H1 (cell line): ENCODE measurements around the gene GPR157. TPM values are rescaled to one million over a fixed set of nuclear protein-coding genes. Genes with fewer than 3 reads are reported as not detected.

ENCODE experiments used
- CTCF ChIA-PET: fragments of 300-600 bp; sonication (Branson Sonifier 250); formaldehyde crosslinking; loops from one replicate; lab custom pipeline; 2021; ENCODE audit not compliant: partially characterized antibody; lab: Charles Lee
- POLR2A ChIA-PET: fragments of 300-600 bp; sonication (Branson Sonifier 250); formaldehyde crosslinking; loops from one replicate; lab custom pipeline; 2021; ENCODE audit warnings: inconsistent platforms; ENCODE audit not compliant: partially characterized antibody; lab: Charles Lee
- DNase-seq, 2 experiments: peaks; one replicate each; pipeline versions ENCODE4 v3.0.0 to v3.0.0-alpha.2; 2010 to 2022; ENCODE audit warnings: low spot score in 2 of 2, low read depth in 1 of 2, mixed read lengths in 1 of 2
- FAIRE-seq: peaks from 2 replicates; lab custom pipeline; 2011; peaks lifted over from hg19 to GRCh38; lab: Jason Lieb, UNC
- H2AFZ ChIP-seq: 2 replicates; pipeline ENCODE4 v1.8.1; 2012; ENCODE audit warnings: low read length, inconsistent platforms
- H2AK5ac ChIP-seq: 2 replicates; pipeline ENCODE4 v1.6.1; 2013; ENCODE audit warnings: low read depth, low read length
- H2BK120ac ChIP-seq: replicated peaks from 2 replicates; pipeline ENCODE3; 2013; ENCODE audit warnings: low read depth, low read length, inconsistent platforms
- H2BK12ac ChIP-seq: 2 replicates; pipeline ENCODE4 v1.6.1; 2013; ENCODE audit warnings: low read depth, low read length
- H2BK15ac ChIP-seq: 2 replicates; pipeline ENCODE4 v1.6.1; 2013; ENCODE audit warnings: low read length
- H2BK20ac ChIP-seq: 2 replicates; pipeline ENCODE4 v1.6.1; 2013; ENCODE audit warnings: low read length
- H2BK5ac ChIP-seq: 2 replicates; pipeline ENCODE4 v1.6.1; 2013; ENCODE audit warnings: low read depth, low read length
- H3K14ac ChIP-seq: 2 replicates; pipeline ENCODE4 v1.6.1; 2013; ENCODE audit warnings: inconsistent platforms; ENCODE audit not compliant: insufficient read length
- H3K18ac ChIP-seq: 2 replicates; pipeline ENCODE4 v1.6.1; 2013; ENCODE audit warnings: low read length; ENCODE audit errors: extremely low read depth
- H3K23ac ChIP-seq: 2 replicates; pipeline ENCODE4 v1.6.1; 2013; ENCODE audit warnings: inconsistent platforms; ENCODE audit not compliant: insufficient read length
- H3K23me2 ChIP-seq: 2 replicates; pipeline ENCODE4 v1.6.1; 2013; ENCODE audit warnings: low read depth, low read length
- H3K27ac ChIP-seq: 2 replicates; pipeline ENCODE4 v1.6.1; 2011; ENCODE audit warnings: low read depth, low read length, inconsistent platforms
- H3K27me3 ChIP-seq, 4 experiments: replicated peaks in 1 of 4; 1 replicate in 1 of 4; 2 replicates in 3 of 4; pipeline versions ENCODE4 v1.6.1 to v1.8.1; 2011 to 2013; ENCODE audit warnings: low read length in 3 of 4, mild to moderate bottlenecking in 3 of 4, inconsistent platforms in 2 of 4, mixed read lengths in 2 of 4, moderate library complexity in 1 of 4; ENCODE audit not compliant: control insufficient read depth in 3 of 4, insufficient read depth in 3 of 4; ENCODE audit errors: extremely low read depth in 1 of 4
- H3K36me3 ChIP-seq, 4 experiments: 2 replicates each; pipeline versions ENCODE4 v1.6.1 to v1.8.1; 2011 to 2013; ENCODE audit warnings: mild to moderate bottlenecking in 4 of 4, low read length in 3 of 4, moderate library complexity in 2 of 4, control low read depth in 1 of 4, inconsistent platforms in 1 of 4; ENCODE audit not compliant: insufficient read depth in 4 of 4, control insufficient read depth in 2 of 4
- H3K4ac ChIP-seq: replicated peaks from 2 replicates; pipeline ENCODE3; 2013; ENCODE audit warnings: low read length, low read depth, mixed read lengths, inconsistent platforms; ENCODE audit not compliant: insufficient read length
- H3K4me1 ChIP-seq, 4 experiments: replicated peaks in 1 of 4; 1 replicate in 1 of 4; 2 replicates in 3 of 4; pipeline versions ENCODE4 v1.6.1 to v1.8.1; 2011 to 2013; ENCODE audit warnings: low read length in 3 of 4, inconsistent platforms in 2 of 4, mixed read lengths in 1 of 4; ENCODE audit not compliant: insufficient read depth in 4 of 4, control insufficient read depth in 3 of 4
- H3K4me2 ChIP-seq, 2 experiments: 2 replicates each; pipeline versions ENCODE4 v1.6.1 to v1.8.1; 2011 to 2013; ENCODE audit warnings: low read depth in 2 of 2, low read length in 2 of 2, control low read depth in 1 of 2, inconsistent platforms in 1 of 2, mild to moderate bottlenecking in 1 of 2; ENCODE audit not compliant: insufficient read depth in 1 of 2
- H3K4me3 ChIP-seq, 4 experiments: fragments of 200-600, 300-600 bp in 1 of 4; sonication (generic), shearing (Covaris generic), sonication (Bioruptor Twin) in 1 of 4; 2 replicates each; pipeline versions ENCODE4 v1.5.1 to v1.8.1; 2011 to 2016; ENCODE audit warnings: low read length in 4 of 4, low read depth in 3 of 4, control low read depth in 2 of 4, inconsistent platforms in 2 of 4, mild to moderate bottlenecking in 2 of 4, mixed read lengths in 1 of 4, moderate library complexity in 1 of 4; ENCODE audit not compliant: insufficient read depth in 2 of 4; ENCODE audit errors: extremely low read depth in 1 of 4
- H3K56ac ChIP-seq: replicated peaks from 2 replicates; pipeline ENCODE3; 2013; ENCODE audit warnings: low read depth, mild to moderate bottlenecking, mixed read lengths, low read length, inconsistent platforms; ENCODE audit not compliant: insufficient read length
- H3K79me1 ChIP-seq: 2 replicates; pipeline ENCODE4 v1.6.1; 2013; ENCODE audit warnings: low read depth, low read length, control low read depth
- H3K79me2 ChIP-seq, 2 experiments: 2 replicates each; pipeline versions ENCODE4 v1.6.1 to v1.8.1; 2012 to 2013; ENCODE audit warnings: low read length in 2 of 2, mild to moderate bottlenecking in 2 of 2, inconsistent platforms in 1 of 2; ENCODE audit not compliant: insufficient read depth in 2 of 2, control insufficient read depth in 1 of 2
- H3K9ac ChIP-seq, 4 experiments: replicated peaks in 1 of 4; 1 replicate in 1 of 4; 2 replicates in 3 of 4; pipeline versions ENCODE4 v1.6.1 to v1.8.1; 2011 to 2013; ENCODE audit warnings: low read depth in 3 of 4, low read length in 3 of 4, control low read depth in 2 of 4, mild to moderate bottlenecking in 2 of 4, moderate library complexity in 2 of 4, inconsistent platforms in 1 of 4; ENCODE audit errors: extremely low read depth in 1 of 4
- H3K9me3 ChIP-seq, 2 experiments: 2 replicates each; pipeline versions ENCODE4 v1.6.1 to v1.8.1; 2012 to 2013; ENCODE audit warnings: mild to moderate bottlenecking in 2 of 2, moderate library complexity in 2 of 2, control low read depth in 1 of 2, inconsistent platforms in 1 of 2, low read depth in 1 of 2, low read length in 1 of 2, mixed read lengths in 1 of 2; ENCODE audit not compliant: insufficient read depth in 2 of 2
- H4K20me1 ChIP-seq, 2 experiments: replicated peaks in 1 of 2; 2 replicates each; pipeline versions ENCODE3 to v1.8.1; 2011 to 2013; ENCODE audit warnings: inconsistent platforms in 2 of 2, low read length in 2 of 2, mild to moderate bottlenecking in 1 of 2; ENCODE audit not compliant: insufficient read depth in 2 of 2, control insufficient read depth in 1 of 2
- H4K5ac ChIP-seq: 2 replicates; pipeline ENCODE4 v1.6.1; 2013; ENCODE audit warnings: low read length, low read depth, mixed read lengths, inconsistent platforms; ENCODE audit not compliant: insufficient read length
- H4K8ac ChIP-seq: 2 replicates; pipeline ENCODE4 v1.8.0; 2013; ENCODE audit warnings: mild to moderate bottlenecking, moderate library complexity, low read length, inconsistent platforms; ENCODE audit not compliant: insufficient read depth; ENCODE audit errors: extremely low read depth
- H4K91ac ChIP-seq: replicated peaks from 2 replicates; pipeline ENCODE3; 2013; ENCODE audit warnings: low read length, mixed read lengths, inconsistent platforms; ENCODE audit not compliant: insufficient read length
- ATF2 ChIP-seq: IDR thresholded peaks from 2 replicates; pipeline ENCODE4 v1.6.1; 2012; ENCODE audit warnings: low read length, inconsistent platforms
- CEBPB ChIP-seq: IDR thresholded peaks from 2 replicates; pipeline ENCODE4 v1.6.1; 2012; ENCODE audit warnings: low read depth, low read length
- CHD2 ChIP-seq: IDR thresholded peaks from 2 replicates; pipeline ENCODE4 v1.6.1; 2012; ENCODE audit warnings: low read length, improper control_type of control experiment
- GABPA ChIP-seq: IDR thresholded peaks from 2 replicates; pipeline ENCODE4 v1.6.1; 2011; ENCODE audit warnings: mild to moderate bottlenecking, low read length, moderate library complexity, borderline replicate concordance; ENCODE audit not compliant: insufficient read depth
- HDAC6 ChIP-seq: IDR thresholded peaks from one replicate; pipeline ENCODE4 v1.7.1; 2012; ENCODE audit warnings: low read depth, mild to moderate bottlenecking, inconsistent platforms, low read length, moderate library complexity
- KDM4A ChIP-seq: IDR thresholded peaks from one replicate; pipeline ENCODE4 v1.7.1; 2012; ENCODE audit warnings: low read depth, mild to moderate bottlenecking, moderate library complexity, low read length, inconsistent platforms; ENCODE audit not compliant: severe bottlenecking
- MAFK ChIP-seq: IDR thresholded peaks from 2 replicates; pipeline ENCODE4 v1.6.1; 2012; ENCODE audit warnings: low read depth, mild to moderate bottlenecking, improper control_type of control experiment, low read length
- NRF1 ChIP-seq: IDR thresholded peaks from 2 replicates; pipeline ENCODE4 v1.6.1; 2011; ENCODE audit warnings: mild to moderate bottlenecking, low read depth, low read length, improper control_type of control experiment
- SAP30 ChIP-seq: fragments of 300-600 bp; sonication (generic); IDR thresholded peaks from 2 replicates; pipeline ENCODE4 v1.7.1; 2012; ENCODE audit warnings: low read length, moderate library complexity, mild to moderate bottlenecking, inconsistent platforms; ENCODE audit not compliant: insufficient read depth, insufficient replicate concordance
- SIRT6 ChIP-seq: IDR thresholded peaks from one replicate; pipeline ENCODE4 v1.7.1; 2012; ENCODE audit warnings: low read length, inconsistent platforms
- SRF ChIP-seq: IDR thresholded peaks from 2 replicates; pipeline ENCODE4 v1.6.1; 2011; ENCODE audit warnings: mild to moderate bottlenecking, low read depth, low read length, moderate library complexity
- YY1 ChIP-seq: IDR thresholded peaks from 2 replicates; pipeline ENCODE4 v1.6.1; 2011; ENCODE audit warnings: low read depth, mild to moderate bottlenecking, low read length
- WGBS, 2 experiments: shearing (Covaris generic) in 1 of 2; methylation state at CpG; one replicate each; pipeline versions ENCODE4 v1.1.6 to v1.1.7; 2013 to 2015; ENCODE audit warnings: low lambda C conversion rate in 2 of 2, mixed read lengths in 2 of 2, inconsistent platforms in 1 of 2, low coverage in 1 of 2, missing lambda C conversion rate in 1 of 2; ENCODE audit not compliant: insufficient replicate concordance in 2 of 2, insufficient coverage in 1 of 2, insufficient read length in 1 of 2; ENCODE audit errors: extremely low coverage in 1 of 2, missing lambda C conversion rate in 1 of 2; 5-methylcytosine and 5-hydroxymethylcytosine counted together
- polyA plus RNA-seq, 7 experiments: library from polyadenylated mRNA; depleted of rRNA in 3 of 7; stranded (reverse) in 5 of 7; unstranded in 2 of 7; fragments of >200 nt in 5 of 7; fragments of 200-250 nt in 2 of 7; gene quantifications; 1 replicate in 5 of 7; 2 replicates in 1 of 7; 4 replicates in 1 of 7; pipeline versions ENCODE4 v1.2.1 to v1.2.3, GENCODE V29; 2011 to 2013; ENCODE audit warnings: missing spikeins in 2 of 7, mixed read lengths in 2 of 7
- total RNA-seq: library from RNA; stranded (reverse); fragmentation: NEBNext Ultra II Directional; extraction: Animal tissue kit (Norgen Biotek cat#: 25700); gene quantifications from 2 replicates; pipeline ENCODE4 v1.2.1, GENCODE V29; 2021

Gene GPR157
- total and polyA plus RNA-seq, 2 of the 8 experiments (the other 6 are each of a cell fraction or from before 2014, with no cell fraction given): 1.0 to 11.0 TPM

- H3K23me2 ChIP-seq: no peaks in the 10 kb centered on the region
- H2BK120ac ChIP-seq: no peak overlapping the region
- H3K9me3 ChIP-seq: no peaks in the 10 kb centered on the region
- no peak for DNase-seq
- peaks cover 0 to 13% (median 6%) of the 10 kb centered on the region in 4 experiments; a peak in 6 of 7 replicates for H3K4me1 ChIP-seq
- no peak overlapping the region for H2BK12ac ChIP-seq
- no peaks in the 10 kb centered on the region for H3K27me3 ChIP-seq
- WGBS, 2 experiments: 91% methylated on average over 10 of the region's 10 CpGs; no CpG with 5 or more reads in 1 of the 2 experiments
- FAIRE-seq: no peak
- H3K56ac ChIP-seq: no peak overlapping the region
- no peak overlapping the region for H3K4me3 ChIP-seq
- H3K36me3 ChIP-seq: peaks cover 0 to 2% (median 0%) of the 10 kb centered on the region in 4 experiments; a peak in 1 of 8 replicates
- ChIA-PET CTCF (interaction anchor here (1.0 to 3.6 kb wide), 4 partner anchors 10 to 77 kb away, joined by 3 to 29 read pairs (median 6); no protein-coding TSS in a partner anchor), POLR2A (interaction anchor here (1.1 kb wide), 1 partner anchor 12 kb away, joined by 3 read pairs; no protein-coding TSS in a partner anchor)
- no peak overlapping the region for H3K4ac ChIP-seq
- H3K9ac ChIP-seq: no peak overlapping the region
- no peak overlapping the region for H4K8ac ChIP-seq
- H3K4me2 ChIP-seq: no peak overlapping the region
- no peak overlapping the region for H4K5ac ChIP-seq
- H4K20me1 ChIP-seq: peaks cover 9 to 23% of the 10 kb centered on the region in 2 experiments
- no peak overlapping the region for H3K14ac ChIP-seq
- no peak overlapping the region for H3K27ac ChIP-seq
- no peak overlapping the region for H2BK15ac ChIP-seq
- H2AFZ ChIP-seq: no peak overlapping the region
- H3K79me2 ChIP-seq: peaks cover 6 to 74% of the 10 kb centered on the region in 2 experiments; a peak in 3 of 4 replicates
- H2BK5ac ChIP-seq: no peak overlapping the region
- H3K23ac ChIP-seq: no peak overlapping the region
- H3K79me1 ChIP-seq: peaks cover 16% of the 10 kb centered on the region
- no peak overlapping the region for H2BK20ac ChIP-seq
- H3K18ac ChIP-seq: no peak overlapping the region
- H4K91ac ChIP-seq: no peak overlapping the region
- H2AK5ac ChIP-seq: no peak overlapping the region
- TF ChIP-seq CHD2 (no peak), SAP30 (no peak), YY1 (no peak), ATF2 (no peak), NRF1 (no peak), GABPA (no peak), SRF (no peak), SIRT6 (no peak), CEBPB (no peak), KDM4A (no peak), HDAC6 (no peak), MAFK (no peak)
Measured at GRCh38 chr1:9169601-9170137, 40.8 kb upstream of the GPR157 start.
